ENCODE results near the gene PNKD.

DNA sequence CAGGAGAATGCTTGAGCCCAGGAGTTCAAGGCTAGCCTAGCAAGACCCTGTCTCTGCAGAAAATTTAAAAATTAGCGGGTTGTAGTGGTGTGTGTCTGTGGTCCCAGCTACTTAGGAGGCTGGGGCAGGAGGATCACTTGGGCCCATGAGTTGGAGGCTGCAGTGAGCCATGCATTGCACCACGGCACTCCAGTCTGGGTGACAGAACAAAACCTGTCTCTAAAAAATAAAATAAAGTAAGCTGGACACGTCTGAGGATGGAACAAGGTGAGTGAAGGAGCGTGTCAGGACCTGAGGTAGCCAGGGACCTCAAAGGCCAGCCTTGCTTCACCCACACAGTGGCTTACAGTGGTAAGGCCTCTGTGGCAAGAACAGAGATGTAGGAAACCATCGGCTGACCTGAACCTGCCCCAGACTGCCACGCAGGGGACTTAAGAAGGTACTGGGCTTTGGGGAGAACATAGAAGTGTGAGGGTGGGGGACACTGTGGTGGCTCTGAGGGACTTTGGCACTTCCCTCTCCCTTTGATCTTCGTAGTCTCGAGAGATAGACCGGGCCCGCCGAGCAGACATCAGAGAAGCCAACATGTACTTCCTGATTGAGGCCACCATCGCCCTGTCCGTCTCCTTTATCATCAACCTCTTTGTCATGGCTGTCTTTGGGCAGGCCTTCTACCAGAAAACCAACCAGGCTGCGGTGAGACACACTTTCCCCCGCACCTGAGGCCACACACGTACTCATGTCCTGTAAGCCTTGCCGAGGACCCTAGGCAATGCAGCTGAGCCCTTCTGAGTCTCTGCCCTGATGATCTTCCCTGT lies 119.2 kb downstream of the PNKD start:
- TF ChIP-seq, protein P1, sequence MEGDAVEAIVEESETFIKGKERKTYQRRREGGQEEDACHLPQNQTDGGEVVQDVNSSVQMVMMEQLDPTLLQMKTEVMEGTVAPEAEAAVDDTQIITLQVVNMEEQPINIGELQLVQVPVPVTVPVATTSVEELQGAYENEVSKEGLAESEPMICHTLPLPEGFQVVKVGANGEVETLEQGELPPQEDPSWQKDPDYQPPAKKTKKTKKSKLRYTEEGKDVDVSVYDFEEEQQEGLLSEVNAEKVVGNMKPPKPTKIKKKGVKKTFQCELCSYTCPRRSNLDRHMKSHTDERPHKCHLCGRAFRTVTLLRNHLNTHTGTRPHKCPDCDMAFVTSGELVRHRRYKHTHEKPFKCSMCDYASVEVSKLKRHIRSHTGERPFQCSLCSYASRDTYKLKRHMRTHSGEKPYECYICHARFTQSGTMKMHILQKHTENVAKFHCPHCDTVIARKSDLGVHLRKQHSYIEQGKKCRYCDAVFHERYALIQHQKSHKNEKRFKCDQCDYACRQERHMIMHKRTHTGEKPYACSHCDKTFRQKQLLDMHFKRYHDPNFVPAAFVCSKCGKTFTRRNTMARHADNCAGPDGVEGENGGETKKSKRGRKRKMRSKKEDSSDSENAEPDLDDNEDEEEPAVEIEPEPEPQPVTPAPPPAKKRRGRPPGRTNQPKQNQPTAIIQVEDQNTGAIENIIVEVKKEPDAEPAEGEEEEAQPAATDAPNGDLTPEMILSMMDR (IDR thresholded peaks at IDR 0.05; ENCODE audit: low read depth, low read length, poor library complexity, severe bottlenecking) = no peak
- no peak for TF ChIP-seq EZH2phosphoT487 (IDR thresholded peaks at IDR 0.05; ENCODE audit: borderline replicate concordance, low read length)
